K562 (cell line): Measurements from ENCODE around the gene ADPRHL1. TPM values are rescaled to one million over a fixed set of nuclear protein-coding genes. Genes with fewer than 3 reads are reported as not detected.

ENCODE experiments used
- BCLAF1 ChIP-seq, 2 experiments: fragments of 450-650 bp in 1 of 2; IDR thresholded peaks; 2 replicates each; pipeline ENCODE4 v1.6.1; 2011 to 2017; ENCODE audit warnings: low read depth in 2 of 2, antibody characterized with exemption in 1 of 2, borderline replicate concordance in 1 of 2, low read length in 1 of 2, mild to moderate bottlenecking in 1 of 2, mixed read lengths in 1 of 2; ENCODE audit not compliant: control insufficient read depth in 1 of 2
- CUX1 ChIP-seq: fragments of 200-800 bp; sonication (Bioruptor generic); IDR thresholded peaks from 2 replicates; pipeline ENCODE4 v1.6.1; 2016; ENCODE audit warnings: missing genetic modification characterization, missing compliant biosample characterization
- E2F8 ChIP-seq: fragments of 450-650 bp; IDR thresholded peaks from 2 replicates; pipeline ENCODE4 v1.7.1; 2018; ENCODE audit warnings: mild to moderate bottlenecking, low read depth; ENCODE audit not compliant: partially characterized antibody
- FOXK1 ChIP-seq: sonication (generic); formaldehyde crosslinking; IDR thresholded peaks from 2 replicates; pipeline ENCODE4 v1.8.0; 2022; ENCODE audit warnings: missing genetic modification reagents, mild to moderate bottlenecking, borderline replicate concordance
- HLTF ChIP-seq: fragments of 450-650 bp; IDR thresholded peaks from 2 replicates; pipeline ENCODE4 v1.6.1; 2016
- NRF1 ChIP-seq, 2 experiments: fragments of 450-650 bp; IDR thresholded peaks in 1 of 2; conservative IDR thresholded peaks in 1 of 2; 2 replicates each; pipeline ENCODE4 v1.6.1; 2014; ENCODE audit warnings: mild to moderate bottlenecking in 2 of 2
- RBM14 ChIP-seq: fragments of 200-400 bp; formaldehyde crosslinking; IDR thresholded peaks from 2 replicates; pipeline ENCODE4 v1.6.1; 2018; ENCODE audit warnings: low read depth, mild to moderate bottlenecking, low read length, moderate library complexity, borderline replicate concordance; ENCODE audit not compliant: insufficient read depth
- RHOXF2B ChIP-seq: fragments of 250-450 bp; sonication (Bioruptor Pico); conservative IDR thresholded peaks from 2 replicates; pipeline ENCODE4 v1.5.1; 2021
- ZHX1 ChIP-seq: fragments of 150-350 bp; conservative IDR thresholded peaks from 2 replicates; pipeline ENCODE4 v1.6.1; 2014; ENCODE audit warnings: low read length
- ZNF384 ChIP-seq: IDR thresholded peaks from 2 replicates; pipeline ENCODE4 v1.6.1; 2012; ENCODE audit warnings: low read depth, low read length, improper control_type of control experiment
- polyA plus RNA-seq, 8 experiments: library from polyadenylated mRNA; depleted of rRNA in 4 of 8; stranded (reverse) in 5 of 8; unstranded in 3 of 8; fragments of >200 nt; fragmentation: Nextera tagmentation in 2 of 8; fragmentation: Illumina TruSeq in 1 of 8; extraction: Ambion mirVana in 2 of 8; extraction: Trizol in 1 of 8; gene quantifications; 2 replicates each; pipeline versions ENCODE4 v1.2.1 to v1.2.3, GENCODE V29; 2011 to 2014; ENCODE audit warnings: inconsistent platforms in 1 of 8, missing spikeins in 1 of 8
- total RNA-seq, 7 experiments: library from RNA; depleted of rRNA in 6 of 7; stranded (reverse); fragments of >200 nt in 6 of 7; fragmentation: Illumina TruSeq in 2 of 7; extraction: Trizol in 2 of 7; gene quantifications; 2 replicates each; pipeline versions ENCODE4 v1.2.1 to v1.2.3, GENCODE V29; 2011 to 2021; ENCODE audit warnings: low replicate concordance in 1 of 7

The ADPRHL1 gene
- total and polyA plus RNA-seq, 9 of the 15 experiments (the other 6 are each of a cell fraction or from before 2014, with no cell fraction given) = 0.06 to 0.76 (median 0.37) TPM; not detected in 1

- TF ChIP-seq CUX1 (CRISPR knock-in tag) = no peak
- TF ChIP-seq ZHX1 = no peak
- TF ChIP-seq FOXK1 (CRISPR knock-in tag) = no peak
- TF ChIP-seq ZNF384 = peak; percentile 8; the same call in 1 of the 2 replicates
- peak; percentile 96 for TF ChIP-seq E2F8
- TF ChIP-seq HLTF = no peak; the same call in 1 of the 2 replicates
- peak in 1 of 2 experiments; percentile 98; a peak in 2 of 4 replicates for TF ChIP-seq BCLAF1 (IDR thresholded peaks at IDR 0.05; ENCODE audit: borderline replicate concordance in 1 of 2, control insufficient read depth in 1 of 2, low read depth in 2 of 2, low read length in 1 of 2)
- no peak for TF ChIP-seq NRF1 (conservative IDR thresholded peaks at IDR 0.05 in 1 of 2, IDR thresholded peaks at IDR 0.05 in 1 of 2)
- no peak for TF ChIP-seq RBM14
- no peak for TF ChIP-seq RHOXF2B (CRISPR knock-in tag)
Measured at GRCh38 chr13:113448885-113449692, 4.2 kb downstream of the ADPRHL1 start (continued).
